Activated CD4-positive, alpha-beta memory T cell treated with anti-CD3 and anti-CD28 coated beads, Interleukin-2, amount 10 ng/mL, durations not matched to agents 7 days and 5 days (primary cell): Measurements from ENCODE around the gene SLC25A1. TPM values are rescaled to one million over a fixed set of nuclear protein-coding genes. Genes with fewer than 3 reads are reported as not detected.

Experiments used
- CTCF ChIA-PET: fragments of 350-600 bp; sonication (Branson Sonifier 250); formaldehyde crosslinking; loops from one replicate; lab custom pipeline; 2021; ENCODE audit warnings: antibody characterized with exemption, inconsistent platforms; lab: Charles Lee
- POLR2A ChIA-PET: fragments of 350-600 bp; sonication (Branson Sonifier 250); formaldehyde crosslinking; loops from one replicate; lab custom pipeline; 2021; ENCODE audit warnings: antibody characterized with exemption; lab: Charles Lee
- DNase-seq: peaks from one replicate; pipeline ENCODE4 v3.0.0-alpha.2; 2020
- H3K27ac Mint-ChIP-seq: one replicate; pipeline ENCODE4 v1.8.0; 2021; ENCODE audit warnings: mild to moderate bottlenecking, mixed read lengths
- H3K27me3 Mint-ChIP-seq: one replicate; pipeline ENCODE4 v1.8.0; 2021; ENCODE audit warnings: mixed read lengths
- H3K36me3 Mint-ChIP-seq: one replicate; pipeline ENCODE4 v1.8.0; 2021; ENCODE audit warnings: low read depth, mixed read lengths
- H3K4me1 Mint-ChIP-seq: one replicate; pipeline ENCODE4 v1.8.0; 2021; ENCODE audit warnings: mixed read lengths
- H3K4me3 Mint-ChIP-seq: one replicate; pipeline ENCODE4 v1.8.0; 2021; ENCODE audit warnings: mild to moderate bottlenecking, mixed read lengths
- H3K9me3 Mint-ChIP-seq: one replicate; pipeline ENCODE4 v1.8.0; 2021; ENCODE audit warnings: mixed read lengths
- total RNA-seq, 2 experiments: library from RNA; stranded (reverse); gene quantifications; one replicate each; pipeline ENCODE4 v1.2.3, GENCODE V29; 2021

SLC25A1 gene
- total RNA-seq, 2 experiments from 2014 or later, result 62.3 to 63.2 TPM

DNA sequence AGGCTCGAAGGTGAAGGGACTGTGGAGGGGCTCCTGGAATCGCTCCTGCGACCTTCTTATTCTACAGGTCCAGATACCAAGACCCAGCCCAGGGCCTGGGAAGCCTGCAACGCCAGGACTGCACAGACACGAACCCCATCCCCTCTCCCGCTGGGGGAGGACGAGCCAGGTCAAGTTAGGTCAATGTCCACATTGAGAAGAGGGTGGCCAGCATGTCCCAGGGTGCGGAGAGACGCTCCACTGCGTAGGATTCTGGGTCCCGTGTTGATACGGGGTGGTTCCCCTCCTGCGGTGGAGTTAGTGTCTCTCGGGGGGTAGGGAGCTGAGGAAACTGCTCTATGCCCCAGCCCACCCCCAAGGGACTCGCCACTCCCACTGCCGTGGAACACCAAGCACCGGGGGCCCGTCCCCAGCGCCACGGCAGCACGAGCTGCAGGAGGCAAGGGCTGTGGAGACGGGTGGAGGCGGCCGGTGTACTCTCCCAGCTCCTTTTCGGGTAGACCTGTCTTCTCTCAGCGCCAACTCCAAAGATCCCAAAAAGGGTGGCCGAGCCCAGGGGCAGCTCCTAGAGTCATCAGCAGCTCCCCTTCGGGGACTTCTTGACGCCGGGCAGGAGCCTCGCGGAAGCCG lies 30.0 kb downstream of the SLC25A1 start:
- H3K27ac Mint-ChIP-seq, result no peak overlapping the region
- DNase-seq, result no peak
- peaks cover 12% of the 10 kb centered on the region for H3K36me3 Mint-ChIP-seq
- peaks cover 22% of the 10 kb centered on the region for H3K4me1 Mint-ChIP-seq
- H3K9me3 Mint-ChIP-seq, result no peaks in the 10 kb centered on the region
- POLR2A ChIA-PET, result interaction anchor here (0.7 to 1.2 kb wide), 3 partner anchors 21 to 29 kb away, joined by 3 to 6 read pairs (median 3); partner anchors contain the start of gene DGCR2
- H3K4me3 Mint-ChIP-seq, result no peak overlapping the region
- CTCF ChIA-PET, result interaction anchor here (0.5 kb wide), 1 partner anchor 45 kb away, joined by 3 read pairs; no protein-coding TSS in a partner anchor
- H3K27me3 Mint-ChIP-seq, result peaks cover 48% of the 10 kb centered on the region

DNA sequence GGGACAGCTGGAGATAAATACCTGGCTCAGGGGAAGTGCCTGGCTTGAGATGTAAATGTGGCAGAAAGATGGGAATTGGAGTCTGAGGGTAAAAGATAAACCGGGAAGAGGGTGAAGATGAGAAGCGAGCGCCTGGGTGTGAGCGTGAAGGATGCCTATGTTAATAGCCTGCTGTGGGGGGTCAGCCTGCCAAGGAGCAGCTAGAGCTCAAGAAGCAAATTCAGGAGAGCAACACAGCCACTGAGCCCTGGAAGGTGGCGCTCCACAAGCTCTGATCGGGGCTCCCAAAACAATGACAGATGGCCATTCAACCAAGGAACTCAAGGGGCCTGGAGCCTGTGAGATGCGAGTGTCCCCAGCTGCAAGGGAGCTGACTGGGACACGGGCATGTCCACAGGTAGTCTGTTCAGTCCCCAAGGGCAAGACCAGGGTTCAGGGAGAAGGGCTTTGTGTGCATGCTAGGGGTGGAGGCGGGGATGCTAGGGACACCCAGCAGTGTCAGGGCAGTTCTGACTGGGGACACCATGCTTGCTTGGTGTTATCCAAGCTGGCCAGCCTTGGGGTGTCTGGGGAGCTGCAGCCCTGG lies 31.2 kb downstream of the SLC25A1 start:
- H3K27ac Mint-ChIP-seq, result no peak overlapping the region
- ChIA-PET CTCF (interaction anchor here (1.5 kb wide), 1 partner anchor 483 kb away, joined by 3 read pairs; no protein-coding TSS in a partner anchor), POLR2A (interaction anchor here (0.7 to 1.0 kb wide), 2 partner anchors 22 to 25 kb away, joined by 3 read pairs; partner anchors contain the start of gene DGCR2)
- no peak for DNase-seq
- no peak overlapping the region for H3K4me3 Mint-ChIP-seq
- peaks cover 42% of the 10 kb centered on the region for H3K27me3 Mint-ChIP-seq
- no peaks in the 10 kb centered on the region for H3K9me3 Mint-ChIP-seq
- H3K36me3 Mint-ChIP-seq, result peaks cover 12% of the 10 kb centered on the region
- peaks cover 29% of the 10 kb centered on the region for H3K4me1 Mint-ChIP-seq

DNA sequence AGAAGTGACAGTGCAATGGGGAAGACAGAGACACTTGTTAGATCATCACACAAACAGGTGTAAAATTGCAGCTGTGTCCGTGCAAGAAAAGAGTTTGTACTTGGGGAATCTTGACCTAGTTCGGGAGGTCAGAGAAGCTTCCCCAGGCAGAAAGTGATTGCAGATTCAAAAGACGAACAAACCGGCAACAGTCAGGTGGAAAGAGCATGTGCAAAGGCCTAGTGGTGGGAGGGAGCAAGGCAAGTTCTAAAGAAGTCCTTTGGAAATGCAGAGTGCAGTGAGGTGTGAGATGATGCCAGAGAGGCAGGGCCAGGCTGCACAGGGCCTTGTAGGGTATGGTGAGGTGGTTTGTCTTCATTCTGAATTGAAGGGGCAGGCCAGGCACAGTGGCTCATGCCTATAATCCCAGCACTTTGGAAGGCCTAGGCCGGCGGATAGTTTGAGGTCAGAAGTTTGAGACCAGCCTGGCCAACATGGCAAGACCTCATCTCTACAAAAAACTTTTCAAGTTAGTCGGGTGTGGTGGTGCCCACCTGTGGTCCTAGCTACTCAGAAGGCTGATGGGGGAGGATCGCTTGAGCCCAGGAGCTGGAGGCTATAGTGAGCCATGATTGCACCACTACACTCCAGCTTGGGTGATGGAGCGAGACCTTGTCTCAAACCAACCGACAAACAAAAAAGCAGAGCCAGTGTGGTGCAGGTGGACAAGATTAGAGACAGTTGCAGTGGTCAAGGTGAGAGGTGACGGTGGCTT lies 32.1 kb downstream of the SLC25A1 start:
- no peak overlapping the region for H3K27ac Mint-ChIP-seq
- H3K4me3 Mint-ChIP-seq, result no peak overlapping the region
- no peaks in the 10 kb centered on the region for H3K9me3 Mint-ChIP-seq
- ChIA-PET POLR2A (interaction anchor here (1.0 to 2.5 kb wide), 2 partner anchors 21 to 24 kb away, joined by 3 to 10 read pairs; partner anchors contain the start of gene DGCR2), CTCF (interaction anchor here (1.5 to 3.1 kb wide), 2 partner anchors 332 to 484 kb away, joined by 3 to 16 read pairs; partner anchors contain the start of genes CDC45 and UFD1)
- peaks cover 33% of the 10 kb centered on the region for H3K27me3 Mint-ChIP-seq
- peaks cover 13% of the 10 kb centered on the region for H3K36me3 Mint-ChIP-seq
- H3K4me1 Mint-ChIP-seq, result peaks cover 27% of the 10 kb centered on the region
- DNase-seq, result no peak

DNA sequence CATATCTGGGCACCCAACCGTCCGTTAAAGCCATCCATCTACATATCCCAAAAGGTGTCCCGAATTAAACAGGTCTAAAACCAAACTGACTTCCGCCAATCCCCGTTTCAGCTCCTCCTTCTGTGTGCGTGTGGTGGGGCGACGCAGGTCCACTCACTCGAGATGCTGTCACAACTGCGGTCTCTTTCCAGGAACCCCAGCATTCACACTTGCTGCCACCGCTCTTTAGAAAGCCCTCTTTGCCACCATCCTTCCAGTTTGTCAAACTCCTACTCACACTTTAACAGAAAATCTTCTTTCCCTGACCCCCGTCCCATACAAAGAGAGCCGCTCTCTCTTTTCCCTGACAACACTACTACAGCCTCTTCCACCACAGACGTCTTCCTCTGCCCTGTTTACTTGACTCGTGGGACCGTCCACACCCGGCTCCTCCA lies 34.6 kb downstream of the SLC25A1 start:
- POLR2A ChIA-PET, result interaction anchor here (0.9 to 2.5 kb wide), 17 partner anchors 11 to 712 kb away, joined by 3 to 30 read pairs (median 8); partner anchors contain the start of genes CDC45, CLTCL1, DGCR2 and SLC25A1
- H3K4me1 Mint-ChIP-seq, result peaks cover 21% of the 10 kb centered on the region

DNA sequence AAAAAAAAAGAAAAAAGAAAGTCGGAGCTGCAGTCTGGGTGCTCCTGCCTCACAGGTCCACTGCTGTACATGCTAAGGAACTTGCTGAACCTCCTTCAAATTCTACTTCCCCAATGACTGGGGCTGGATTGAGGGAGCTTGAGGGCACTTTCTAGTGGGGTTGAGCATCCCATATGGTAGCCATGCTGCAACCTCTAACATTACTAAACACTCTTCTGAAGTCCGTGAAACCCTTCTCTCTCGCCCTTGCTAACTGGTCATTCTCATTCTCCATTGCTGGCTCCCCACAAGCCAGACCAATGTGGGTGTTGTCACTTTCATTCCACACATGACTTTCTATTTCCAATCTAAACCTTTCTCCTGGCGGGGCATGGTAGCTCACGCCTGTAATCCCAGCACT lies 35.3 kb downstream of the SLC25A1 start:
- DNase-seq, result no peak
- Mint-ChIP-seq H3K27me3 (peaks cover 18% of the 10 kb centered on the region), H3K4me3 (peak overlapping the region; percentile 97), H3K4me1 (peaks cover 21% of the 10 kb centered on the region), H3K9me3 (no peaks in the 10 kb centered on the region), H3K27ac (no peak overlapping the region), H3K36me3 (peaks cover 25% of the 10 kb centered on the region)
- CTCF ChIA-PET, result interaction anchor here (1.8 to 3.1 kb wide), 5 partner anchors 21 to 335 kb away, joined by 8 to 17 read pairs (median 12); partner anchors contain the start of genes CDC45, DGCR2, SLC25A1 and UFD1
- POLR2A ChIA-PET, result interaction anchor here (0.9 to 2.4 kb wide), 10 partner anchors 10 to 336 kb away, joined by 3 to 30 read pairs (median 10); partner anchors contain the start of genes CDC45, CLTCL1, DGCR2 and SLC25A1

More for the DNA sequence above, 34.6 kb downstream of the SLC25A1 start:
- Mint-ChIP-seq H3K9me3 (no peaks in the 10 kb centered on the region), H3K4me3 (peak overlapping the region; percentile 97), H3K27ac (peak overlapping the region; percentile 95), H3K27me3 (peaks cover 23% of the 10 kb centered on the region), H3K36me3 (peaks cover 25% of the 10 kb centered on the region)
- DNase-seq, result peak; percentile 58
- CTCF ChIA-PET, result interaction anchor here (0.6 to 3.1 kb wide), 23 partner anchors 10 to 485 kb away, joined by 3 to 17 read pairs (median 4); partner anchors contain the start of genes CDC45, CLTCL1, DGCR2 and DGCR6

DNA sequence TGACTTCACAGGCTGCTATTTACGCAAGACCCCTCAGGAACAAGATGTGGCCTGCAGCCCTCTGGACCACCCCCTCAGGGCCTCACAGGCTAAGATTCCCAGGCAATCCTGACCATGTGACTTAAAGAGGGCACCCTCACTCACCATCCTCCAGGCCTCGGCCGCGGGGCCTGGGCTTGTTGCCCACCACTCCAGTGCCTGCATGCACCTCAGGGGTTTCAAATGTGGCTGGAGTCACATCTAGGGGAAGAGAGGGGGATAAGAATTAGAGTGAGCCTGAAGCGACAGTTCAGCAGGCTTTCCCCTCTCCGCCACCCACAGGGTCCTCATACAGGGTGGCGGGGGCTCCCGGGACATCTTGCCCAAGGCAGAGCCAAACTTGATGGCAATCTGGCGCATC lies 36.1 kb downstream of the SLC25A1 start:
- Mint-ChIP-seq H3K9me3 (no peaks in the 10 kb centered on the region), H3K27me3 (peaks cover 10% of the 10 kb centered on the region), H3K36me3 (peaks cover 25% of the 10 kb centered on the region), H3K27ac (no peak overlapping the region), H3K4me1 (peaks cover 21% of the 10 kb centered on the region), H3K4me3 (peak overlapping the region; percentile 24)
- ChIA-PET CTCF (interaction anchor here (2.5 kb wide), 1 partner anchor 32 kb away, joined by 8 read pairs; no protein-coding TSS in a partner anchor), POLR2A (interaction anchor here (2.4 kb wide), 1 partner anchor 20 kb away, joined by 30 read pairs; the partner anchor contains the start of gene DGCR2)
- no peak for DNase-seq

DNA sequence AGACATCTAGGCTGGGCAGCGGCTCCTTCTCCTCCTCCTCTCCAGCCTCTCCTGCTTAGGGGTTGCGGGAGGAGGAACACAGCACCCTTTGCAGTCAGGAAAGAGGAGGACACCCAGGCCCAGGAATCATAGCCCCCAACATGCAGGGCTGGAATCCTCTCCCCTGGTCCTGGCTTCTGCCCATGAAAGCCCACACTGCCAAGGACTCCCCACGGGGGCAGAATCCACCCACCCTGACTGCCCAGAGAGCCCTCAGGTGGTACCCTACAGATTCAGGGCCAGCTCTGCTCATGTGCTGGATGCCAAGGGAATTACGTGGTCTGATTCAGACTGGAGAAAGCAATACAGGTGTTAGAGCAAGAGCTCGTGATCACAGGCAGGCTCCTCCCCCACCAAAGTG lies 38.6 kb downstream of the SLC25A1 start:
- ChIA-PET CTCF (no interaction called here), POLR2A (interaction anchor here (0.7 kb wide), 1 partner anchor 17 kb away, joined by 4 read pairs; the partner anchor contains the start of gene DGCR2)
- Mint-ChIP-seq H3K9me3 (no peaks in the 10 kb centered on the region), H3K4me3 (no peak overlapping the region), H3K36me3 (peaks cover 39% of the 10 kb centered on the region), H3K27ac (no peak overlapping the region), H3K27me3 (no peaks in the 10 kb centered on the region), H3K4me1 (peaks cover 21% of the 10 kb centered on the region)
- no peak for DNase-seq

DNA sequence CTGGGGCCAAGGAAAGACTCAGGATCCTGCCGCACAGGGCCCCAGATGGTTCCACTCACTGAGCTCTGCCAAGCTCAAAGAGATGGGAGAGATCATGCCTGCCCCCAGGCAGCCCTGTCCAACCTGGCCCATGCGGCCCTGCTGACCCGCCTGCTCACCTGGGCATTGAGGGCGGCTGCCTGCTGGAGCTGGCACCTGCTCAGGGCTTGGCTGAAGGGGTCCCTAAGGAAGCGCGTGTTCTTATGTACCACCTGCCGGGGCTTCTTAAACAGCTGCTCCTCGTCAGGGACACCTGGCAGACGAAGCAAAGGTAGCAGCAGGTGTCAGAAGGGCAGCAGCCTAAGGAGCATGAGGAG lies 39.6 kb downstream of the SLC25A1 start:
- no peak for DNase-seq
- Mint-ChIP-seq H3K36me3 (peaks cover 44% of the 10 kb centered on the region), H3K4me1 (peaks cover 13% of the 10 kb centered on the region), H3K4me3 (no peak overlapping the region), H3K27ac (no peak overlapping the region), H3K27me3 (no peaks in the 10 kb centered on the region), H3K9me3 (no peaks in the 10 kb centered on the region)
- POLR2A ChIA-PET, result interaction anchor here (1.3 kb wide), 1 partner anchor 15 kb away, joined by 3 read pairs; no protein-coding TSS in a partner anchor
- CTCF ChIA-PET, result no interaction called here

DNA sequence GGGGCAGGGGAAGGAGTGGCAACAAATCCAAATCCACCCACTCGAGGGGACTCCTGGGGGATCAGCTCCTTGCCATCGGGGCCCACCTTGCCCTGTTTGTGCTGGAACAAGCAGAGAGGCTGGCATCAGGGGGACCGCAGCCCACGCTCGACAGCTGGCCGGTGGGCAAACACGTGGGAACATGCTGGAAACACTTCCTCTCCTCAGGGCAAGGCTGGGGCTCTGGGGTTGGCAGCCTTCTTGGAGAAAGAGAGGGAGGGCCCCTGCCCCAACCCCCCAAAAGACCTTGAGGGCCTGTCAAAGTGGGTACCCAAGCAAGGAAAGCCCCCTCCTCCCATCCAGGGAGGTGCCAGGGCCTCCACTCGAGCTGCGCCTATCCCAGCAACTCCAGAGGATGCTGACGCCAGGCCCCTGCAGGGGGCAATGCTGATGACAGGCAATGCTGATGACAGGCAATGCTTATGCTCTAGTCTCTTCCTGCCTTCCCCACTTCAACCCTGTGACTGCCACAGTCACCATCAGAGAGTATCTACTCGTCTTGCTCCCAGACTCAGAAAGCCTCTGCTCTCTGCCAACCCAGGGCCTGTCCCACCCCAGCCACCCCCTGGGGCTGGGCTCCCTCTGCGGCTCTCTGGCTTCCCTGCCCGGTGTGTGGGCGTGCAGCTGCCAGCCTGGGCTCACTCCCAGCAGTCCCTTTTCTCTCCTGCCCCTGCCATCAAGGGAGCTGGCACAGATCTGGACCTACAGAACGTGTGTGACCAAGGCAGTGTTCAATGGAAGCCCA lies 40.1 kb downstream of the SLC25A1 start:
- H3K9me3 Mint-ChIP-seq, result no peaks in the 10 kb centered on the region
- peaks cover 8% of the 10 kb centered on the region for H3K4me1 Mint-ChIP-seq
- ChIA-PET CTCF (no interaction called here), POLR2A (interaction anchor here (1.3 kb wide), 1 partner anchor 14 kb away, joined by 3 read pairs; no protein-coding TSS in a partner anchor)
- no peak overlapping the region for H3K27ac Mint-ChIP-seq
- no peak overlapping the region for H3K4me3 Mint-ChIP-seq
- no peak for DNase-seq
- no peaks in the 10 kb centered on the region for H3K27me3 Mint-ChIP-seq
- peaks cover 42% of the 10 kb centered on the region for H3K36me3 Mint-ChIP-seq

DNA sequence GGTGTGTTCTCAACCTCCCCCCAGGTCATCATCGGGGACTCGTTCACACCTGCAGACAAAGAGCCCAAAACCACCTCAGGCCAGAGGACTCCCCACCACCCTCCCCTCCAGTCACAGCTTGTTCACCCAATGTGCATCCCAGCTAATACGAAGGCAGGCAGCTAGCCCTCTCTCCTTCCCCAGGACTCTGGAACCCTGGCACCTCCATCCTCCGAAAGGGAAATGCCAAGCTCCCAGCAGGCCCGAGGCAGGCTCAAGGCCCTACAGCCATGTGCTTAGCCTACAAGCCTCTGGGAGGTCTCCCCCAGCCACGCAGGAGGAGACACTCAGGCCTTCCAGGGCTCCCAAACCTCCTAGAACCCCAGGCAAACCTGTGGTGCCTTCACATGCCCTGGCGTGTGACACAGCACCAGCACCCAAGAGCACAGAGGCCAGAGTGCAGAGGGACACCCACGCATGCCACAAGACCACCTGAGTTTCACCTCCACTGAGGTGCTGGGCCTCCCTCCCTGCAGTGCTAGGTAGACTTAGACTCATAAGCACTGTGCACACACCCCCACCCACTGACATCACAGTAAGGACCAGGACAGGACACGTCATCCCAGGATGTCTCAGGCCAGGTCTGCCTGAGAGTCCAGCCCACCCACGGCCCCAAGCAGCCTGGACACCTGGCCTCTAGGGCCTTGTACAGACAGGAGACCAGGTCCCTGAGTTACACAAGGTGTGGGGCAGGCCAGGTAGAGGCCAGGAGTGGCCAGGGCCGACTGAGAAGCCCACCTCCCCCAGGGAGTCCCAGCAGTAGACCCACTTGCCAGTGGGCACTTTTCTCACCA lies 40.9 kb downstream of the SLC25A1 start:
- no peak overlapping the region for H3K27ac Mint-ChIP-seq
- POLR2A ChIA-PET, result no interaction called here
- no peaks in the 10 kb centered on the region for H3K27me3 Mint-ChIP-seq
- peaks cover 3% of the 10 kb centered on the region for H3K4me1 Mint-ChIP-seq
- DNase-seq, result no peak
- H3K36me3 Mint-ChIP-seq, result peaks cover 42% of the 10 kb centered on the region
- no peaks in the 10 kb centered on the region for H3K9me3 Mint-ChIP-seq
- no peak overlapping the region for H3K4me3 Mint-ChIP-seq
- CTCF ChIA-PET, result no interaction called here

DNA sequence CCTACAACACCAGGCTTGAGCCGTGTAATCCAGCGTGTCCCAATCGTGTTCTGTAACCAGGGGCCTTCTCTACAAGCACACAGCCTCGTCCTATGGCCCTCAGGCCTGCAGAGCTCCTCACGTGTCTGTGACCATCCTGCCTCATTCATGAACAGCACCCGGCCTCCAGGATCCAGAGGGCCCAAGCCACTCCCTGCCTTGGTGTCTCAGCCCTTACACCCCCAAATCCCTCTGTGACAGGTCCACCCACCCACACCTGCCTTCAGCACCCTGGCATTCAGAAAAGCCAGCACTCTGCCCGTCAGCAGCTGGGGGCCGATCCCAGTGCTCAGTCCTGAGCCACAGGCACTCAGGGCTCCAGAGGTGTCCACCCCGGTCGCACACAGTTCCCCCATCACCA lies 41.6 kb downstream of the SLC25A1 start:
- Mint-ChIP-seq H3K9me3 (no peaks in the 10 kb centered on the region), H3K27me3 (no peaks in the 10 kb centered on the region), H3K27ac (no peak overlapping the region), H3K4me1 (peaks cover 2% of the 10 kb centered on the region), H3K4me3 (no peak overlapping the region), H3K36me3 (peaks cover 40% of the 10 kb centered on the region)
- CTCF ChIA-PET, result no interaction called here
- POLR2A ChIA-PET, result no interaction called here
- DNase-seq, result no peak
